Coronary artery (tissue), 2 donors: Measurements from ENCODE around the gene PSMD7.

ENCODE experiments used
- DNase-seq: peaks from one replicate; pipeline ENCODE4 v3.0.0-alpha.2; 2017; ENCODE audit warnings: low spot score
- H3K27ac ChIP-seq, 2 donors: fragments of 200-600 bp; sonication (generic); one replicate each; pipeline ENCODE4 v1.5.1; 2016 to 2019
- H3K4me3 ChIP-seq: fragments of 200-600 bp; sonication (generic); 2 replicates; pipeline ENCODE4 v1.5.1; 2016; ENCODE audit warnings: mild to moderate bottlenecking, moderate library complexity
- CTCF ChIP-seq: fragments of 200-600 bp; sonication (generic); IDR thresholded peaks from one replicate; pipeline ENCODE4 v1.5.1; 2019; ENCODE audit warnings: antibody characterized with exemption

Gene PSMD7

GRCh38 chr16:74304835-74305176 is 8.2 kb downstream of the PSMD7 start:
- no peak overlapping the region for H3K4me3 ChIP-seq
- no peak for TF ChIP-seq CTCF
- DNase-seq = no peak
- H3K27ac ChIP-seq = no peak overlapping the region

GRCh38 chr16:74305281-74305680 is 8.7 kb downstream of the PSMD7 start:
- Histone ChIP-seq H3K4me3 (no peak overlapping the region), H3K27ac (no peak overlapping the region)
- no peak for TF ChIP-seq CTCF
- DNase-seq = no peak

DNA sequence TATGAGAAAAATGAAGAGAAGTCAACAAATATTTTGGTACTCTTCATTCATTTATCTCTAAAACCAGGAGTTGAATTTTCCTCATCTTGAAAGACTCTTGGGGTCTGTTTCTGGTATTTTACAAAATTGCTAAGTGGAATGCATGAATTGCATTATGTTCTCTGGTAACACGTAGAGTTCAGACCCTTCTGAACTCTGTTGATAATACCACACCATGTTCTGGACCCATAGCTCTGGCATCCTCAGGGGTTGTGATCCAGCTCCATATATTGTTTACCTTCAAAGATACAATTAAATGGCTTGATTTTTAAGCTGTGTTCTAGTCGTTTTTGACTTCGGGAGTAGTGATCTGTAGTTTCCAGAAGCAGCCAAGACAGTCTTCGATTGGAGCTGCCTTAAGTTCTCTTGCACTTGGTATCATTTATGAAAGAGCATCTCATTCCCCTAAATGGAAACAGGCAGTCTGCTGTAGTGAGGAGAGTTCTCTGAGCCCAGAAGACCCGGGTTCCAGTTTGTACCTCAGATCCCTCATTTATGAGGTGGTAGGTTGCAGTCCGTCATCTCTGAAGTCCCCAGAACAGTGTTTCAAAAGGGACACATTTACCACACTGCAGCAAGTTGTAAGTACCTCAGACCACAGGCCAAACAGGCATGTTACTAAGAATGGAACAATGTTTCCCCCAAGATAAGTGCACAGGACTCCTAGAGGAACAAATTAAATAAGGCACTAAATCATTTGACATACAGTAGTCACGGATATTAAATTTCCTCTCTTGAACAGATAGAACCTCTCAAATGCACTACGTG is 9.6 kb downstream of the PSMD7 start:
- no peak overlapping the region for H3K27ac ChIP-seq
- H3K4me3 ChIP-seq = no peak overlapping the region
- DNase-seq = no peak
- no peak for TF ChIP-seq CTCF

GRCh38 chr16:74307383-74307782 is 10.8 kb downstream of the PSMD7 start:
- no peak for TF ChIP-seq CTCF
- no peak overlapping the region for H3K27ac ChIP-seq
- DNase-seq = no peak
- no peak overlapping the region for H3K4me3 ChIP-seq

GRCh38 chr16:74309789-74310781 is 13.5 kb downstream of the PSMD7 start:
- no peak for TF ChIP-seq CTCF

GRCh38 chr16:74315059-74315458 is 18.4 kb downstream of the PSMD7 start:
- TF ChIP-seq CTCF = no peak
- no peak for DNase-seq

More at GRCh38 chr16:74309789-74310781, 13.5 kb downstream of the PSMD7 start:
- Histone ChIP-seq H3K27ac (no peak overlapping the region), H3K4me3 (no peak overlapping the region)
- no peak for DNase-seq

More at GRCh38 chr16:74315059-74315458, 18.4 kb downstream of the PSMD7 start:
- H3K27ac ChIP-seq = no peak overlapping the region
- no peak overlapping the region for H3K4me3 ChIP-seq
